Measurements from ENCODE around the gene ZG16. TPM values are rescaled to one million over a fixed set of nuclear protein-coding genes. Genes with fewer than 3 reads are reported as not detected.

Gene ZG16
- total and polyA plus RNA-seq, 2 of the 8 experiments (the other 6 are each of a cell fraction or from before 2014, with no cell fraction given): not detected

GRCh38 chr16:29790183-29790948 lies 12.3 kb downstream of the ZG16 start, which contains the start of gene KIF22:
TSS of gene KIF22 (plus strand) at chr16:29790751. CDS start at chr16:29790760, 9 bp downstream.
- H2BK20ac ChIP-seq (ENCODE audit: low read length): peak within 1 kb of the TSS; percentile 82; the same call in 1 of the 2 replicates
- peaks cover 0 to 11% (median 3%) of the 10 kb centered on the region in 4 experiments; a peak in 5 of 8 replicates for H3K36me3 ChIP-seq (ENCODE audit: control insufficient read depth in 2 of 4, insufficient read depth in 4 of 4, low read length in 3 of 4)
- peak within 1 kb of the TSS; percentile 98 for H2AFZ ChIP-seq (ENCODE audit: low read length)
- H3K23me2 ChIP-seq (ENCODE audit: low read depth, low read length): peaks cover 14% of the 10 kb centered on the region
- peaks cover 12% of the 10 kb centered on the region; the same call in 1 of the 2 replicates for H3K79me1 ChIP-seq (ENCODE audit: low read depth, low read length)
- peak within 1 kb of the TSS; percentile 92 to 98 (median 96) for H3K4me3 ChIP-seq (ENCODE audit: extremely low read depth in 1 of 4, insufficient read depth in 2 of 4, low read depth in 3 of 4, low read length in 4 of 4)
- no peak within 1 kb of the TSS for H3K14ac ChIP-seq (ENCODE audit: insufficient read length)
- peak within 1 kb of the TSS; percentile 54 for H3K56ac ChIP-seq (replicated peaks; ENCODE audit: insufficient read length, low read depth, low read length)
- peak within 1 kb of the TSS; percentile 3; the same call in 1 of the 2 replicates for H2BK15ac ChIP-seq (ENCODE audit: low read length)
- H3K18ac ChIP-seq (ENCODE audit: extremely low read depth, low read length): peak within 1 kb of the TSS; percentile 97
- peaks cover 3 to 14% of the 10 kb centered on the region in 2 experiments for H4K20me1 ChIP-seq (replicated peaks in 1 of 2; ENCODE audit: control insufficient read depth in 1 of 2, insufficient read depth in 2 of 2, low read length in 2 of 2)
- WGBS, 2 experiments (ENCODE audit: extremely low coverage in 1 of 2, insufficient coverage in 1 of 2, insufficient read length in 1 of 2, insufficient replicate concordance in 2 of 2, low coverage in 1 of 2, low lambda C conversion rate in 2 of 2, missing lambda C conversion rate in 1 of 2): 3% methylated on average over 60 of the region's 67 CpGs; no CpG with 5 or more reads in 1 of the 2 experiments
- no peak within 1 kb of the TSS for H2BK120ac ChIP-seq (replicated peaks; ENCODE audit: low read depth, low read length)
- CTCF ChIA-PET (ENCODE audit: partially characterized antibody): interaction anchor here (0.6 to 2.8 kb wide), 20 partner anchors 10 to 98 kb away, joined by 3 to 23 read pairs (median 6); partner anchors contain the start of genes CDIPT, MAZ, PAGR1 and ZG16
- peak within 1 kb of the TSS; percentile 95 for H4K91ac ChIP-seq (replicated peaks; ENCODE audit: insufficient read length, low read length)
- peaks cover 28 to 48% of the 10 kb centered on the region in 2 experiments for H3K79me2 ChIP-seq (ENCODE audit: control insufficient read depth in 1 of 2, insufficient read depth in 2 of 2, low read length in 2 of 2)
- H4K5ac ChIP-seq (ENCODE audit: insufficient read length, low read depth, low read length): peak within 1 kb of the TSS; percentile 94
- peak within 1 kb of the TSS; percentile 67; the same call in 1 of the 2 replicates for H3K27ac ChIP-seq (ENCODE audit: low read depth, low read length)
- H3K9me3 ChIP-seq (ENCODE audit: insufficient read depth in 2 of 2, low read depth in 1 of 2, low read length in 1 of 2): no peaks in the 10 kb centered on the region
- H3K9ac ChIP-seq (replicated peaks in 1 of 4; ENCODE audit: extremely low read depth in 1 of 4, low read depth in 3 of 4, low read length in 3 of 4): peak within 1 kb of the TSS; percentile 73 to 88 (median 85)
- peak within 1 kb of the TSS; percentile 97 to 100 for H3K4me2 ChIP-seq (ENCODE audit: insufficient read depth in 1 of 2, low read depth in 2 of 2, low read length in 2 of 2)
- peak within 1 kb of the TSS; percentile 48 for H3K4ac ChIP-seq (replicated peaks; ENCODE audit: insufficient read length, low read depth, low read length)
- no peaks in the 10 kb centered on the region for H3K27me3 ChIP-seq (replicated peaks in 1 of 4; ENCODE audit: control insufficient read depth in 3 of 4, extremely low read depth in 1 of 4, insufficient read depth in 3 of 4, low read length in 3 of 4)
- peak within 1 kb of the TSS; percentile 87 for H4K8ac ChIP-seq (ENCODE audit: extremely low read depth, insufficient read depth, low read length)
- peak; percentile 95 to 99 for DNase-seq (ENCODE audit: low read depth in 1 of 2, low spot score in 2 of 2)
- no peak for FAIRE-seq
- H3K4me1 ChIP-seq (replicated peaks in 1 of 4; ENCODE audit: control insufficient read depth in 3 of 4, insufficient read depth in 4 of 4, low read length in 3 of 4): peaks cover 3 to 16% (median 5%) of the 10 kb centered on the region in 4 experiments
- H3K23ac ChIP-seq (ENCODE audit: insufficient read length): no peak within 1 kb of the TSS
- H2AK5ac ChIP-seq (ENCODE audit: low read depth, low read length): peak within 1 kb of the TSS; percentile 86; the same call in 1 of the 2 replicates
- peak within 1 kb of the TSS; percentile 97 for H2BK5ac ChIP-seq (ENCODE audit: low read depth, low read length)
- peak within 1 kb of the TSS; percentile 75; the same call in 1 of the 2 replicates for H2BK12ac ChIP-seq (ENCODE audit: low read depth, low read length)
- POLR2A ChIA-PET (ENCODE audit: partially characterized antibody): interaction anchor here (0.7 to 3.6 kb wide), 35 partner anchors 11 to 301 kb away, joined by 3 to 58 read pairs (median 5); partner anchors contain the start of genes C16orf54, CDIPT, PAGR1 and TBX6
- TF ChIP-seq RXRA (IDR thresholded peaks at IDR 0.05; ENCODE audit: insufficient read depth, low read depth, low read length) (no peak), MAX (IDR thresholded peaks at IDR 0.05) (peak; percentile 84), YY1 (IDR thresholded peaks at IDR 0.05; ENCODE audit: low read depth, low read length) (peak; percentile 94), CHD1 (IDR thresholded peaks at IDR 0.05; ENCODE audit: low read depth, low read length) (no peak), SIRT6 (IDR thresholded peaks at IDR 0.05; ENCODE audit: low read length) (no peak), POU5F1 (IDR thresholded peaks at IDR 0.05; ENCODE audit: low read depth, low read length) (no peak), GTF2F1 (IDR thresholded peaks at IDR 0.05; ENCODE audit: borderline replicate concordance, low read depth, low read length) (no peak; the same call in 1 of the 2 replicates), KDM4A (IDR thresholded peaks at IDR 0.05; ENCODE audit: low read depth, low read length, severe bottlenecking) (peak; percentile 81), CEBPB (IDR thresholded peaks at IDR 0.05; ENCODE audit: low read depth, low read length) (no peak), BACH1 (IDR thresholded peaks at IDR 0.05; ENCODE audit: low read length) (peak; percentile 94), CBX5 (IDR thresholded peaks at IDR 0.05; ENCODE audit: low read depth, low read length) (no peak), SUZ12 (IDR thresholded peaks at IDR 0.05; ENCODE audit: low read length) (no peak)
